Measurements from ENCODE around the gene APEX1. TPM values are rescaled to one million over a fixed set of nuclear protein-coding genes. Genes with fewer than 3 reads are reported as not detected.

APEX1 gene
- total RNA-seq, 1 experiment from 2014 or later, result 176 TPM

DNA sequence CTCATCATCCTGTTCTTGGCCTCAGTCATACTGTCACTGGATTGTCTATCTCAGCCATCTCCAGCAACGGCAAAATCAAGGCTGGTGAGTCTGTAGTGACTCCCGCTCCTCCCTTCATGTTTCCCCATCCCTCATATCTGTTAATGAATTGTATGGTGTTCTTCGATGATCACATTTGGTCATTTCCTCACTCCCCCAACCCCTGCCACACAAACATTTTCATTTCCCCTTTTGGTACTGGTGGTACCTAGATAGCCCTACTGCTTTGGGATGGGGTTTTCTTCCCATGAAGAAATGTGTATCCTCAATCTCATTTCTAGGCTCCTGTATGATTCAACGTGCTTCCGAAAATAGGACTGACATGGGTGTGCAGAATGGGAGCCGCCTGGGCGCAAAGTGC, 16.4 kb upstream of the APEX1 start:
- BruUV-seq (replicated peaks), result no TSS peak
- Histone ChIP-seq H3K4me1 (peaks cover 6% of the 10 kb centered on the region), H3K4me3 (ENCODE audit: low read depth, low read length) (no peak overlapping the region), H3K9me3 (no peaks in the 10 kb centered on the region; the same call in 1 of the 2 replicates), H3K27me3 (replicated peaks; ENCODE audit: control insufficient read depth, insufficient read depth, low read length) (no peaks in the 10 kb centered on the region), H3K36me3 (ENCODE audit: control insufficient read depth, insufficient read depth, low read length) (no peaks in the 10 kb centered on the region)
- no peak for DNase-seq
- H3K36me3 Mint-ChIP-seq (ENCODE audit: insufficient read depth, unreplicated experiment), result peaks cover 11% of the 10 kb centered on the region
- no peaks in the 10 kb centered on the region for H3K27me3 Mint-ChIP-seq (ENCODE audit: insufficient read depth, unreplicated experiment)
- TF ChIP-seq CTCF (IDR thresholded peaks at IDR 0.05; ENCODE audit: insufficient read depth in 1 of 2, low read depth in 1 of 2, low read length in 1 of 2, severe bottlenecking in 1 of 2, unreplicated experiment in 1 of 2), result no peak
- H3K4me3 Mint-ChIP-seq (ENCODE audit: unreplicated experiment), result no peak overlapping the region
- POLR2A ChIA-PET, result no interaction called here
- intact Hi-C loops (cut with micrococcal nuclease; ENCODE audit: unreplicated experiment), result no loop called here
- H3K4me1 Mint-ChIP-seq (ENCODE audit: low read depth, unreplicated experiment), result no peaks in the 10 kb centered on the region
- no peak overlapping the region for H3K27ac Mint-ChIP-seq (ENCODE audit: unreplicated experiment)
- CTCF ChIA-PET, result interaction anchor here (1.0 kb wide), 1 partner anchor 23 kb away, joined by 3 read pairs; no protein-coding TSS in a partner anchor
- no peaks in the 10 kb centered on the region for H3K9me3 Mint-ChIP-seq (ENCODE audit: unreplicated experiment)

DNA sequence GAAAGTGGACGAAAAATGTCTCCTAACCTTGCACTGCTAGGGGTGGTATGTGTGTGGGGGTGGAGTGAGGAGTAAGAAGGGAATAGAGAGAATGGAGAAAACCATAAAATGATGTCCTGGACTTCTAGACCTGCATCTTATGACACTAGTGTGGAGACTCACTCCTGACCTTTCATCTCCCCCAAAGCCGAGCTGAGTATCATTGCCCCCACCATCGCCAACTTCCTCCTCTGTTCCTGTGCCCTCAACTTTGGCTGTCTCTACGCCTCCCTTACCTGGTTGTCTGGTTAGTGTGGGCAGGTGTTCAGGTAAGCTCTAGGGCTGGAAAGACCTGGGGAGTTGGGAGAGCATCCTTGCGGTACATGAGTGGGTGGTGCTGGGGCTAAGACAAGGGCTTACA, 14.6 kb upstream of the APEX1 start:
- no TSS peak for BruUV-seq (replicated peaks)
- Mint-ChIP-seq H3K4me1 (ENCODE audit: low read depth, unreplicated experiment) (no peaks in the 10 kb centered on the region), H3K9me3 (ENCODE audit: unreplicated experiment) (no peaks in the 10 kb centered on the region), H3K4me3 (ENCODE audit: unreplicated experiment) (no peak overlapping the region), H3K27ac (ENCODE audit: unreplicated experiment) (no peak overlapping the region), H3K36me3 (ENCODE audit: insufficient read depth, unreplicated experiment) (peaks cover 7% of the 10 kb centered on the region), H3K27me3 (ENCODE audit: insufficient read depth, unreplicated experiment) (no peaks in the 10 kb centered on the region)
- Histone ChIP-seq H3K9me3 (no peaks in the 10 kb centered on the region; the same call in 1 of the 2 replicates), H3K36me3 (ENCODE audit: control insufficient read depth, insufficient read depth, low read length) (no peaks in the 10 kb centered on the region), H3K4me3 (ENCODE audit: low read depth, low read length) (no peak overlapping the region), H3K27me3 (replicated peaks; ENCODE audit: control insufficient read depth, insufficient read depth, low read length) (no peaks in the 10 kb centered on the region), H3K4me1 (peaks cover 15% of the 10 kb centered on the region)
- no peak for TF ChIP-seq CTCF (IDR thresholded peaks at IDR 0.05; ENCODE audit: insufficient read depth in 1 of 2, low read depth in 1 of 2, low read length in 1 of 2, severe bottlenecking in 1 of 2, unreplicated experiment in 1 of 2)
- ChIA-PET POLR2A (no interaction called here), CTCF (no interaction called here)
- intact Hi-C loops (cut with micrococcal nuclease; ENCODE audit: unreplicated experiment), result no loop called here
- DNase-seq, result no peak

GRCh38 chr14:20440882-20441281, 14.1 kb upstream of the APEX1 start:
- no peak for TF ChIP-seq CTCF (IDR thresholded peaks at IDR 0.05; ENCODE audit: insufficient read depth in 1 of 2, low read depth in 1 of 2, low read length in 1 of 2, severe bottlenecking in 1 of 2, unreplicated experiment in 1 of 2)
- Mint-ChIP-seq H3K9me3 (ENCODE audit: unreplicated experiment) (no peaks in the 10 kb centered on the region), H3K4me3 (ENCODE audit: unreplicated experiment) (no peak overlapping the region), H3K4me1 (ENCODE audit: low read depth, unreplicated experiment) (no peaks in the 10 kb centered on the region), H3K36me3 (ENCODE audit: insufficient read depth, unreplicated experiment) (peaks cover 6% of the 10 kb centered on the region), H3K27ac (ENCODE audit: unreplicated experiment) (no peak overlapping the region), H3K27me3 (ENCODE audit: insufficient read depth, unreplicated experiment) (no peaks in the 10 kb centered on the region)
- ChIA-PET CTCF (no interaction called here), POLR2A (no interaction called here)
- Histone ChIP-seq H3K4me1 (peaks cover 15% of the 10 kb centered on the region), H3K27me3 (replicated peaks; ENCODE audit: control insufficient read depth, insufficient read depth, low read length) (no peaks in the 10 kb centered on the region), H3K4me3 (ENCODE audit: low read depth, low read length) (no peak overlapping the region), H3K36me3 (ENCODE audit: control insufficient read depth, insufficient read depth, low read length) (no peaks in the 10 kb centered on the region; the same call in 1 of the 2 replicates), H3K9me3 (no peaks in the 10 kb centered on the region; the same call in 1 of the 2 replicates)
- intact Hi-C loops (cut with micrococcal nuclease; ENCODE audit: unreplicated experiment), result no loop called here
- BruUV-seq (replicated peaks), result no TSS peak
- no peak for DNase-seq

Data from Caco-2 (cell line).